A673 (cell line): Measurements from ENCODE around the gene PKNOX2. TPM values are rescaled to one million over a fixed set of nuclear protein-coding genes. Genes with fewer than 3 reads are reported as not detected.

ENCODE experiments used
- BruUV-seq: library from RNA; stranded (reverse); fragments of 400-500 nt; replicated peaks from 2 replicates; lab custom pipeline; 2021; lab: Mats Ljungman, UMichigan
- CTCF ChIA-PET: fragments of 300-600 bp; sonication (Branson Sonifier 250); formaldehyde crosslinking; loops from one replicate; lab custom pipeline; 2022; ENCODE audit warnings: antibody characterized with exemption; lab: Charles Lee
- POLR2A ChIA-PET: fragments of 300-600 bp; sonication (Branson Sonifier 250); formaldehyde crosslinking; loops from one replicate; lab custom pipeline; 2022; ENCODE audit warnings: antibody characterized with exemption; ENCODE audit not compliant: low non-redundant PET; lab: Charles Lee
- DNase-seq: peaks from one replicate; pipeline ENCODE4 v3.0.0-alpha.2; 2015; ENCODE audit warnings: low spot score
- H3K27ac ChIP-seq: fragments of 200-600 bp; sonication (generic); 2 replicates; pipeline ENCODE4 v1.5.1; 2016; ENCODE audit warnings: mixed run types, low read depth, mild to moderate bottlenecking, mixed read lengths, antibody characterized with exemption, low read length; ENCODE audit not compliant: poor library complexity, severe bottlenecking
- H3K27me3 ChIP-seq: fragments of 200-600 bp; sonication (generic); replicated peaks from 2 replicates; pipeline ENCODE4 v1.6.1; 2017; ENCODE audit warnings: mixed run types, low read depth, mild to moderate bottlenecking, mixed read lengths, antibody characterized with exemption, low read length; ENCODE audit not compliant: insufficient read depth, poor library complexity
- H3K36me3 ChIP-seq: fragments of 200-600 bp; sonication (generic); 2 replicates; pipeline ENCODE4 v1.6.1; 2016; ENCODE audit warnings: mixed run types, mild to moderate bottlenecking, mixed read lengths, antibody characterized with exemption, low read length; ENCODE audit not compliant: insufficient read depth, poor library complexity, severe bottlenecking
- H3K4me1 ChIP-seq: fragments of 200-600 bp; sonication (generic); 2 replicates; pipeline ENCODE4 v1.6.1; 2017; ENCODE audit warnings: mixed run types, mild to moderate bottlenecking, mixed read lengths, antibody characterized with exemption, low read length; ENCODE audit not compliant: insufficient read depth, poor library complexity, severe bottlenecking
- H3K4me3 ChIP-seq: fragments of 200-600 bp; sonication (generic); 2 replicates; pipeline ENCODE4 v1.5.1; 2016; ENCODE audit warnings: low read depth, mixed run types, mild to moderate bottlenecking, mixed read lengths, low read length; ENCODE audit not compliant: poor library complexity, severe bottlenecking
- H3K9me3 ChIP-seq: fragments of 200-600 bp; sonication (generic); 2 replicates; pipeline ENCODE4 v1.6.1; 2016; ENCODE audit warnings: mixed run types, low read depth, mild to moderate bottlenecking, mixed read lengths, antibody characterized with exemption, low read length; ENCODE audit not compliant: poor library complexity, severe bottlenecking
- CTCF ChIP-seq: fragments of 300-800, 200-600 bp; sonication (generic); conservative IDR thresholded peaks from 2 replicates; pipeline ENCODE4 v1.5.1; 2017; ENCODE audit warnings: low read depth, mild to moderate bottlenecking, antibody characterized with exemption, low read length, moderate library complexity, mixed read lengths
- EZH2 ChIP-seq: fragments of 200-600 bp; sonication (generic); IDR thresholded peaks from 2 replicates; pipeline ENCODE4 v1.6.1; 2017; ENCODE audit warnings: borderline replicate concordance, low read depth, mild to moderate bottlenecking, mixed read lengths, antibody characterized with exemption, low read length; ENCODE audit not compliant: poor library complexity, severe bottlenecking
- intact Hi-C: fragments of 100-400 bp; cut with micrococcal nuclease; formaldehyde crosslinking; loops from one replicate; pipeline ENCODE4 v1.10.0; 2022; ENCODE audit not compliant: unreplicated experiment
- total RNA-seq: library from RNA; stranded (reverse); gene quantifications from 2 replicates; pipeline ENCODE4 v1.2.3, GENCODE V29; 2021

PKNOX2 gene
- total RNA-seq, 1 experiment from 2014 or later, result 1.1 TPM

GRCh38 chr11:125364121-125364826, 199.7 kb downstream of the PKNOX2 start:
- no peak overlapping the region for H3K27ac ChIP-seq
- no TSS peak for BruUV-seq
- H3K4me3 ChIP-seq, result no peak overlapping the region
- intact Hi-C loops, result no loop called here
- TF ChIP-seq EZH2, result no peak
- TF ChIP-seq CTCF, result 0 out of 2 replicates have a peak, but pooled peaks have one; percentile 19
- DNase-seq, result no peak
- H3K36me3 ChIP-seq, result no peaks in the 10 kb centered on the region
- no peaks in the 10 kb centered on the region for H3K27me3 ChIP-seq
- ChIA-PET CTCF (interaction anchor here (0.7 to 0.8 kb wide), 2 partner anchors 14 to 18 kb away, joined by 3 to 4 read pairs; no protein-coding TSS in a partner anchor), POLR2A (no interaction called here)
- H3K4me1 ChIP-seq, result peaks cover 13% of the 10 kb centered on the region
- no peaks in the 10 kb centered on the region for H3K9me3 ChIP-seq

GRCh38 chr11:125365196-125365931, 200.8 kb downstream of the PKNOX2 start:
- intact Hi-C loops, result no loop called here
- H3K4me3 ChIP-seq, result no peak overlapping the region
- peaks cover 13% of the 10 kb centered on the region for H3K4me1 ChIP-seq
- ChIA-PET POLR2A (no interaction called here), CTCF (no interaction called here)
- no peaks in the 10 kb centered on the region for H3K9me3 ChIP-seq
- no TSS peak for BruUV-seq
- TF ChIP-seq EZH2 (no peak), CTCF (no peak)
- no peaks in the 10 kb centered on the region for H3K27me3 ChIP-seq
- H3K36me3 ChIP-seq, result no peaks in the 10 kb centered on the region
- H3K27ac ChIP-seq, result no peak overlapping the region
- DNase-seq, result peak; percentile 81

- peaks cover 13% of the 10 kb centered on the region for H3K4me1 ChIP-seq
- BruUV-seq, result no TSS peak
- no peaks in the 10 kb centered on the region for H3K36me3 ChIP-seq
- intact Hi-C loops, result no loop called here
- no peak for DNase-seq
- H3K27ac ChIP-seq, result no peak overlapping the region
- ChIA-PET POLR2A (no interaction called here), CTCF (no interaction called here)
- no peak for TF ChIP-seq EZH2
- no peak for TF ChIP-seq CTCF
- no peaks in the 10 kb centered on the region for H3K27me3 ChIP-seq
- H3K9me3 ChIP-seq, result no peaks in the 10 kb centered on the region
- H3K4me3 ChIP-seq, result no peak overlapping the region
Measured at GRCh38 chr11:125367710-125368109, 203.2 kb downstream of the PKNOX2 start.
